Natural killer cell (primary cell): ENCODE measurements around the gene LDB2. TPM values are rescaled to one million over a fixed set of nuclear protein-coding genes. Genes with fewer than 3 reads are reported as not detected.

Experiments used
- ATAC-seq, 3 donors: fragments of 150-1000 bp in 2 of 3; fragments of 200-7000 bp in 1 of 3; cut with Tn5 transposase; 1 replicate in 1 of 3; 2 replicates in 2 of 3; pipeline ENCODE4 v1.10.0; 2021; ENCODE audit warnings: mild to moderate bottlenecking in 2 of 3, moderate library complexity in 2 of 3
- DNase-seq, 2 donors: peaks; one replicate each; pipeline versions ENCODE4 v3.0.0 to v3.0.0-alpha.2; 2013 to 2021; ENCODE audit warnings: mixed read lengths in 1 of 2
- H3K27ac ChIP-seq: one replicate; pipeline ENCODE4 v1.5.1; 2013; ENCODE audit warnings: mild to moderate bottlenecking, low read length
- H3K27me3 ChIP-seq: one replicate; pipeline ENCODE4 v1.6.1; 2013; ENCODE audit warnings: low read length; ENCODE audit not compliant: control insufficient read depth, insufficient read depth
- H3K36me3 ChIP-seq: one replicate; pipeline ENCODE4 v1.6.1; 2013; ENCODE audit warnings: low read length; ENCODE audit not compliant: control insufficient read depth, insufficient read depth
- H3K4me1 ChIP-seq: one replicate; pipeline ENCODE4 v1.6.1; 2013; ENCODE audit warnings: low read length; ENCODE audit not compliant: control insufficient read depth, insufficient read depth
- H3K4me3 ChIP-seq: one replicate; pipeline ENCODE4 v1.5.1; 2013; ENCODE audit warnings: low read length
- H3K9me3 ChIP-seq: one replicate; pipeline ENCODE4 v1.6.1; 2013; ENCODE audit warnings: low read length; ENCODE audit not compliant: control insufficient read depth, insufficient read depth
- H3K27ac Mint-ChIP-seq, 2 donors: one replicate each; pipeline ENCODE4 v1.8.0; 2022; ENCODE audit warnings: mild to moderate bottlenecking in 2 of 2, mixed read lengths in 2 of 2, moderate library complexity in 1 of 2
- H3K27me3 Mint-ChIP-seq, 2 donors: one replicate each; pipeline ENCODE4 v1.8.0; 2022; ENCODE audit warnings: low read depth in 2 of 2, mixed read lengths in 2 of 2
- H3K36me3 Mint-ChIP-seq: one replicate; pipeline ENCODE4 v1.8.0; 2022; ENCODE audit warnings: mixed read lengths
- H3K4me1 Mint-ChIP-seq, 2 donors: one replicate each; pipeline ENCODE4 v1.8.0; 2022; ENCODE audit warnings: mixed read lengths in 2 of 2
- H3K4me3 Mint-ChIP-seq: one replicate; pipeline ENCODE4 v1.8.0; 2022; ENCODE audit warnings: mild to moderate bottlenecking, moderate library complexity, mixed read lengths
- H3K9me3 Mint-ChIP-seq, 2 donors: one replicate each; pipeline ENCODE4 v1.8.0; 2022; ENCODE audit warnings: mixed read lengths in 2 of 2
- WGBS: methylation state at CpG from one replicate; pipeline ENCODE4 v1.1.7; 2013; ENCODE audit warnings: missing lambda C conversion rate; ENCODE audit not compliant: insufficient coverage; 5-methylcytosine and 5-hydroxymethylcytosine counted together
- intact Hi-C: fragments of 100-400 bp; cut with micrococcal nuclease; formaldehyde crosslinking; loops from one replicate; pipeline ENCODE4 v1.14.2; 2022
- total RNA-seq, 4 donors: library from RNA; stranded (reverse); fragments of 120-200 nt in 1 of 4; gene quantifications; one replicate each; pipeline versions ENCODE4 v1.2.3 to v1.2.4, GENCODE V29; 2013 to 2022
- TF ChIP-seq, protein P1 (sequence below): fragments of 200-600 bp; IDR thresholded peaks from one replicate; pipeline ENCODE4 v1.8.0; 2022; ENCODE audit warnings: antibody characterized with exemption

The LDB2 gene
- total RNA-seq, 3 donors from 2014 or later (not counting 1 experiment from before 2014, with no cell fraction given) = 8.2 to 14.2 (median 13.6) TPM

- no peaks in the 10 kb centered on the region for H3K27me3 ChIP-seq
- H3K9me3 ChIP-seq = no peaks in the 10 kb centered on the region
- no peaks in the 10 kb centered on the region for H3K36me3 ChIP-seq
- no peaks in the 10 kb centered on the region for H3K27me3 Mint-ChIP-seq
- DNase-seq (no peak), ATAC-seq (no peak)
- TF ChIP-seq, protein P1, sequence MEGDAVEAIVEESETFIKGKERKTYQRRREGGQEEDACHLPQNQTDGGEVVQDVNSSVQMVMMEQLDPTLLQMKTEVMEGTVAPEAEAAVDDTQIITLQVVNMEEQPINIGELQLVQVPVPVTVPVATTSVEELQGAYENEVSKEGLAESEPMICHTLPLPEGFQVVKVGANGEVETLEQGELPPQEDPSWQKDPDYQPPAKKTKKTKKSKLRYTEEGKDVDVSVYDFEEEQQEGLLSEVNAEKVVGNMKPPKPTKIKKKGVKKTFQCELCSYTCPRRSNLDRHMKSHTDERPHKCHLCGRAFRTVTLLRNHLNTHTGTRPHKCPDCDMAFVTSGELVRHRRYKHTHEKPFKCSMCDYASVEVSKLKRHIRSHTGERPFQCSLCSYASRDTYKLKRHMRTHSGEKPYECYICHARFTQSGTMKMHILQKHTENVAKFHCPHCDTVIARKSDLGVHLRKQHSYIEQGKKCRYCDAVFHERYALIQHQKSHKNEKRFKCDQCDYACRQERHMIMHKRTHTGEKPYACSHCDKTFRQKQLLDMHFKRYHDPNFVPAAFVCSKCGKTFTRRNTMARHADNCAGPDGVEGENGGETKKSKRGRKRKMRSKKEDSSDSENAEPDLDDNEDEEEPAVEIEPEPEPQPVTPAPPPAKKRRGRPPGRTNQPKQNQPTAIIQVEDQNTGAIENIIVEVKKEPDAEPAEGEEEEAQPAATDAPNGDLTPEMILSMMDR = no peak
- WGBS = 100% methylated on average over 1 of the region's 1 CpG
- intact Hi-C loops = no loop called here
- no peak overlapping the region for H3K27ac Mint-ChIP-seq
- no peaks in the 10 kb centered on the region for H3K4me1 Mint-ChIP-seq
- H3K4me3 Mint-ChIP-seq = no peak overlapping the region
- H3K4me3 ChIP-seq = no peak overlapping the region
- no peaks in the 10 kb centered on the region for H3K4me1 ChIP-seq
- no peak overlapping the region for H3K27ac ChIP-seq
- no peaks in the 10 kb centered on the region for H3K9me3 Mint-ChIP-seq
- no peaks in the 10 kb centered on the region for H3K36me3 Mint-ChIP-seq
Measured at GRCh38 chr4:16668488-16668887, 230.0 kb downstream of the LDB2 start.

GRCh38 chr4:16667464-16667863, 231.0 kb downstream of the LDB2 start:
- no peak for DNase-seq
- H3K27me3 Mint-ChIP-seq = no peaks in the 10 kb centered on the region
- no peaks in the 10 kb centered on the region for H3K9me3 Mint-ChIP-seq
- Histone ChIP-seq H3K9me3 (no peaks in the 10 kb centered on the region), H3K27me3 (no peaks in the 10 kb centered on the region), H3K27ac (no peak overlapping the region), H3K36me3 (no peaks in the 10 kb centered on the region), H3K4me3 (no peak overlapping the region), H3K4me1 (no peaks in the 10 kb centered on the region)
- H3K27ac Mint-ChIP-seq = no peak overlapping the region
- TF ChIP-seq, protein P1 = no peak
- ATAC-seq = no peak
- 79% methylated on average over 3 of the region's 3 CpGs for WGBS
- no peaks in the 10 kb centered on the region for H3K36me3 Mint-ChIP-seq
- no peak overlapping the region for H3K4me3 Mint-ChIP-seq
- no peaks in the 10 kb centered on the region for H3K4me1 Mint-ChIP-seq
- intact Hi-C loops = no loop called here

- Histone ChIP-seq H3K4me3 (no peak overlapping the region), H3K27me3 (no peaks in the 10 kb centered on the region), H3K27ac (no peak overlapping the region), H3K9me3 (no peaks in the 10 kb centered on the region), H3K4me1 (no peaks in the 10 kb centered on the region), H3K36me3 (no peaks in the 10 kb centered on the region)
- no peak overlapping the region for H3K4me3 Mint-ChIP-seq
- ATAC-seq = no peak
- no peaks in the 10 kb centered on the region for H3K36me3 Mint-ChIP-seq
- no peaks in the 10 kb centered on the region for H3K27me3 Mint-ChIP-seq
- WGBS = 81% methylated on average over 11 of the region's 12 CpGs
- intact Hi-C loops = no loop called here
- no peak overlapping the region for H3K27ac Mint-ChIP-seq
- no peak for DNase-seq
- H3K4me1 Mint-ChIP-seq = no peaks in the 10 kb centered on the region
- H3K9me3 Mint-ChIP-seq = peaks cover 0 to 2% of the 10 kb centered on the region in 2 donors
- TF ChIP-seq, protein P1 = no peak
Measured at GRCh38 chr4:16665942-16666551, 232.4 kb downstream of the LDB2 start.

DNA sequence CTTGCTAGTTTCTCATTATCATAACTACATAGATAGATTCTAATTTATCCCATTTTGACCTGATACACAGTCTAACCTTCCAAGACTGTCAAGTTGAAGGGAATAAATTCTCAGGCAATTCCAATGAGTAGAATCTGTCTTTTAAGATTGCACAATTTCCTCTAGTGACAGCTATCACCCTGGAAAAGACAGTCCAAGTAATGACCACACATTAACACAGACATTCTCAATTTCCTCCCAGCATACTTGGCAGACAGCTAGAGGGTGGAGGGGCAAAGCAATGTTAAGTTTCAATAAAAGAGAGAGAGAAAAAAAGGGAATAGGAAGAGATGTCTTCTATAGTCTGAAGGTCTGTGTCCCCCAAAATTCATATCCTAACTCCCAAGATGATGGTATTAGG, 234.7 kb downstream of the LDB2 start:
- no peak overlapping the region for H3K4me3 ChIP-seq
- H3K27me3 ChIP-seq = no peaks in the 10 kb centered on the region
- no peaks in the 10 kb centered on the region for H3K9me3 ChIP-seq
- no peak overlapping the region for H3K27ac ChIP-seq
- Mint-ChIP-seq H3K27me3 (no peaks in the 10 kb centered on the region), H3K4me1 (no peaks in the 10 kb centered on the region), H3K9me3 (peaks cover 0 to 2% of the 10 kb centered on the region in 2 donors), H3K36me3 (no peaks in the 10 kb centered on the region), H3K4me3 (no peak overlapping the region), H3K27ac (no peak overlapping the region)
- ATAC-seq (no peak), DNase-seq (no peak)
- TF ChIP-seq, protein P1 = no peak
- no peaks in the 10 kb centered on the region for H3K36me3 ChIP-seq
- intact Hi-C loops = no loop called here
- H3K4me1 ChIP-seq = no peaks in the 10 kb centered on the region
